ENCODE results near the gene LMOD3.

LMOD3 gene

GRCh38 chr3:69142090-69142489, 19.7 kb upstream of the LMOD3 start:
- TF ChIP-seq GATA3 (IDR thresholded peaks at IDR 0.05; ENCODE audit: low read depth, low read length) (no peak), GATA2 (IDR thresholded peaks at IDR 0.05; ENCODE audit: low read depth, low read length) (no peak)

DNA sequence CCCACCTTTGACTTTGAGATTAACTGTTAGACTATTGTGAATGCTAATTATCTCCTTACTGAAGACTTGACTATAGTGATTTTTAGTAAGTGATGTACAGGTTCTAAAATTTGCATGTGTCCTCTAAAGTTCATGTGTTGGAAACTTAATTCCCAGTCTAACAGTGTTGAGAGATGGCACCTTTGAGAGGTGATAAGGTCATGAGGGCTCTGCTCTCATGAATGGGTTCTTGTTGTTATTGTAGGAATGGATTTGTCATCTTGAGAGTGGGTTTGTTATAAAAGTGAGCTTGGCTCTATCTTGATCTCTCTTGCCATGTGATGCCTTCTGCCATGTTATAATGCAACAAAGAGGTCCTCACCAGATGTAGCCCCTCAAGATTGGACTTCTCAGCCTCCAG, 18.9 kb upstream of the LMOD3 start:
- no peak for TF ChIP-seq GATA3 (IDR thresholded peaks at IDR 0.05; ENCODE audit: low read depth, low read length)
- TF ChIP-seq GATA2 (IDR thresholded peaks at IDR 0.05; ENCODE audit: low read depth, low read length), result no peak

GRCh38 chr3:69137412-69137811, 15.0 kb upstream of the LMOD3 start:
- TF ChIP-seq GATA2 (IDR thresholded peaks at IDR 0.05; ENCODE audit: low read depth, low read length) (no peak), GATA3 (IDR thresholded peaks at IDR 0.05; ENCODE audit: low read depth, low read length) (no peak)

DNA sequence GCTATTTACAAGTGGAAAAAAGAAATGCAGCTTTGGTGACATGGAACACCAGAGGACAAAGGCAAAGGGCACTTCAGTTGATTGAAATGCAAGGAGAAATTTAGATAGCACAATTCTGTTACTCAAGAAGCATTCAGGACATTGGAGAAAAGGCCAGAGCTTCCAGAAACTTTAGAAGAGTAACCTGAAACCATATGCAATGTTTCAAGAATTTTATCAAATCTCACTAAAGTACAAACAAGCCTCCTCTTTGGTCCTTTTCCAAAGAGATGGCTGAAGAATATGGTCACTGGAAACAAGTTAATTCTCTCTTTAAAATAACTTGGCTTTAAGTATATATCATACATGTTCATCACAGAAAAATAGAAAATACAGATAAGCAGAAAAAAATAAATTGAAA, 14.6 kb upstream of the LMOD3 start:
- no peak for TF ChIP-seq GATA3 (IDR thresholded peaks at IDR 0.05; ENCODE audit: low read depth, low read length)
- no peak for TF ChIP-seq GATA2 (IDR thresholded peaks at IDR 0.05; ENCODE audit: low read depth, low read length)

DNA sequence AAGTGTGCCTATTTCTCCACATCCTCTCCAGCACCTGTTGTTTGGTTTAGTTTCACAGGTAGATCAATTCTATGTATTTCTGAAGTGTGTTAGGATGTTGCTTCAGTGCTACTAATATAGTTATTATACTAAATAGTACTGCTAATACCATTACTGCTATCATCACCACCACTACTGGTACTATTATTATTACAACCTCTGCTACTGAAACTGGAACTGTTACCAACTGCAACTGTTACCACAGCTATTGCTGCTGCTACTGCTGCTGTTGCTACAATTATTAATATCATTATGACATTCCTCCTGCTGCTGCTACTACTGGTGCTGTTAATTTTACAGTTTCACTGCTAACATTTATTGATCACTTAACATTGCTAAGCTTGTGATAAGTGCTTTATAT, 8.3 kb upstream of the LMOD3 start:
- TF ChIP-seq GATA3 (IDR thresholded peaks at IDR 0.05; ENCODE audit: low read depth, low read length) (no peak), GATA2 (IDR thresholded peaks at IDR 0.05; ENCODE audit: low read depth, low read length) (no peak)

GRCh38 chr3:69129531-69129930, 7.1 kb upstream of the LMOD3 start:
- TF ChIP-seq GATA2 (IDR thresholded peaks at IDR 0.05; ENCODE audit: low read depth, low read length) (no peak), GATA3 (IDR thresholded peaks at IDR 0.05; ENCODE audit: low read depth, low read length) (no peak)

DNA sequence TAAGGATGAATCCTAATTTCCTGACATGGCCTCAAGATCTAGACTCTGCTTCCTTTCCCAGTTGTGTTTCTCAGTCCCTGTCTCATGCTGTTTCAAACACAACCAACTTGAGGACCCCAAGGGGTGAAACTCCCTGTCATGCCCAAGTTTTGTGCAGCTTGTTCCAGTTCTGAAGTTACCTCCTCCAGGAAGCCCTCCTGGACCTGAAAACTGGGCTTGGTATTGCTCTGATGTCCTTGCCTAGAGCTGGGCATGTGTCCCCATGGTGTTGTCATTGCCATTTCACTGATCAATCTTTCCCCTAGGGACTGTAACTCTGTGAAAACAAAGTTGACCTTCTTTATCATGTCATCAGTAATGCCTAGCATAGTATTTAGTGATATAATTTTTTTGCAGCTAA, 6.1 kb upstream of the LMOD3 start:
- TF ChIP-seq GATA2 (IDR thresholded peaks at IDR 0.05; ENCODE audit: low read depth, low read length), result no peak
- no peak for TF ChIP-seq GATA3 (IDR thresholded peaks at IDR 0.05; ENCODE audit: low read depth, low read length)

GRCh38 chr3:69126999-69127398, 4.6 kb upstream of the LMOD3 start:
- TF ChIP-seq GATA2 (IDR thresholded peaks at IDR 0.05; ENCODE audit: low read depth, low read length) (no peak), GATA3 (IDR thresholded peaks at IDR 0.05; ENCODE audit: low read depth, low read length) (no peak)

- TF ChIP-seq GATA2 (IDR thresholded peaks at IDR 0.05; ENCODE audit: low read depth, low read length), result no peak
- no peak for TF ChIP-seq GATA3 (IDR thresholded peaks at IDR 0.05; ENCODE audit: low read depth, low read length)
Observed at GRCh38 chr3:69126216-69126615, 3.8 kb upstream of the LMOD3 start.

DNA sequence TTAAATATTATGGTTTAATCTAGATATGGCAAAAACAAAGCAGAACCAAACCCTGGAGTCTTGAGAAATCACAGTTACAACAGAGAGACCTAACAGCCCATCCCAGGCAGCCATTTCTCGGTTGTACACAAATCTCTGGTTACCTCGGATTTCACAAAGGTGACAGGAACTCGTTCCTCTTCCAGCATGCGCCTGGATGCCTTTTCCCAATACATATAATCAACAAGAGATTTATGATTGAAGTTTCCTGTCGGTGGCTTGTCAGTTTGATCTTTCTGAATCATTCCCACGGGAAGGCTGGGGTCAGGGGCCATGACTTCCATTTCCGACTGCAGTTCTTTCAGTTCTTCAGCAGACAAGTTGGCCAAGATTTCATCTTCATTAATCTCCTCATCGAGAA, 445 bp downstream of the LMOD3 start:
- TF ChIP-seq GATA3 (IDR thresholded peaks at IDR 0.05; ENCODE audit: low read depth, low read length) (no peak), GATA2 (IDR thresholded peaks at IDR 0.05; ENCODE audit: low read depth, low read length) (no peak)

- no peak for TF ChIP-seq GATA2 (IDR thresholded peaks at IDR 0.05; ENCODE audit: low read depth, low read length)
- no peak for TF ChIP-seq GATA3 (IDR thresholded peaks at IDR 0.05; ENCODE audit: low read depth, low read length)
Observed at GRCh38 chr3:69121513-69121912, 882 bp downstream of the LMOD3 start.

GRCh38 chr3:69120879-69121464, 1.4 kb downstream of the LMOD3 start:
- TF ChIP-seq GATA3 (IDR thresholded peaks at IDR 0.05; ENCODE audit: low read depth, low read length) (no peak), GATA2 (IDR thresholded peaks at IDR 0.05; ENCODE audit: low read depth, low read length) (no peak)

GRCh38 chr3:69119681-69120080, 2.7 kb downstream of the LMOD3 start:
- no peak for TF ChIP-seq GATA3 (IDR thresholded peaks at IDR 0.05; ENCODE audit: low read depth, low read length)
- TF ChIP-seq GATA2 (IDR thresholded peaks at IDR 0.05; ENCODE audit: low read depth, low read length), result no peak

DNA sequence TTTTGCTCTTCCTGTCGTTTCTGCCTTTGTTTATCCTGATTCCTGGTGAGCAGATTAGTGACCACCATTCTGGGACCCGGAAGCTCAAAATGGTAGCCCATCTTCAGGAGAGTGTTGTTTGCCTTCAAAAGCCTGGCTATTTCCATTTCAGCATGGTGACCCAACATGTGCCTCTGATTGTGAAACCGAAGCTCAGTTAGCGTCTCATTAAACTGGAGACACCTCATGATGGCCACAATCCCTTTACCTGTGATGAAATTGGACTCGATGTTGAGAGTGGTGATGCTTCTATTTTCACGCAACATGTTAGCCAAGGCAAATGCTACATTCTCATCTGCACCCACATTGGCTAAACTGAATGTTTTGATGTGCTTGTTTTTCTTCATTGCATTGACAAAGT, 3.3 kb downstream of the LMOD3 start:
- TF ChIP-seq GATA3 (IDR thresholded peaks at IDR 0.05; ENCODE audit: low read depth, low read length) (no peak), GATA2 (IDR thresholded peaks at IDR 0.05; ENCODE audit: low read depth, low read length) (no peak)

DNA sequence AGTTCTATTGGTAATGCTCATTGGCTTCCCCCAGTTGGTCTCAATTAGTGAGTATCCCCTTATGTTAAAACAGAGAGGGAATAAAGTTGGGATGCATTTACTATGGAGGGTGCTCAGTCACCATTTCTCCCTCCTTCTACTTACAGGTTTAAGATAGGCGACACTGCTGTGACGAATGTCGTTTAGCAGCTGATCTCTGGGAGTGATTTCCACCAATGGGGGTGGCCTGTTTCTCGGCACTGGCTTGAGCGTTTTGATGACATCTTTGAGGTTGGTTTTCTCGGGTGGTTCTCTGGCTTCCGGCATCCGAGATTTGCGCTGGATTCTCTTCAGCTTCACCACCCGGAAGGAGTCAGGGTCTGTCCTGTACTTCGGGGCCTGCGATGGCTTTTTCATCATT, 3.8 kb downstream of the LMOD3 start:
- TF ChIP-seq GATA2 (IDR thresholded peaks at IDR 0.05; ENCODE audit: low read depth, low read length) (no peak), GATA3 (IDR thresholded peaks at IDR 0.05; ENCODE audit: low read depth, low read length) (no peak)

GRCh38 chr3:69116897-69117296, 5.5 kb downstream of the LMOD3 start:
- no peak for TF ChIP-seq GATA2 (IDR thresholded peaks at IDR 0.05; ENCODE audit: low read depth, low read length)
- TF ChIP-seq GATA3 (IDR thresholded peaks at IDR 0.05; ENCODE audit: low read depth, low read length), result no peak

Measured in SH-SY5Y (cell line).